Effector CD8-positive, alpha-beta T cell (primary cell): Measurements from ENCODE around the gene CAB39L.
"Not testable (repeated sequence)": the region's sequence is repeated elsewhere in the genome, so short reads cannot be mapped to it uniquely, and the experiment has no call there.

ENCODE experiments used
- DNase-seq: peaks from one replicate; lab custom pipeline; 2025; lab: John Stamatoyannopoulos, UW

Gene CAB39L

GRCh38 chr13:49346460-49346859 lies 97.4 kb downstream of the CAB39L start:
- no peak for DNase-seq

DNA sequence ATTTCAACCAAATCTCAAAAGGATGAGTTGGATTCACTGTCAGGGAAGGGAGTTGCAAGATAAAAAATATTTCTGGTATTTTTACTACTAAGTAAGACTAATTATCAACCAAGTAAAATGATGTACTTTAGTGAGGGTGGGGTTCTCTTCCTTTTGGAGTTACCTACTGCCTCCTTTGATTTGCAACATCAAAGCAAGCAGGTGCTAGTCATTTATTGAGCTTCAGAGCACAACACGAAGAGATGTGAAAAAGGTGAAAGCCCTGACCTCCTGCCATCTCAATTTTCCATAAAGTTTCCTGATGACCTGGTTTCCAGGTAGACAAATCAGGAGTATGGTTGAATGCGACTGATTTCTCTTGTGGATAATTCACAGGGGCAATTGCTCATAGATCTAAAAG lies 100.1 kb downstream of the CAB39L start:
- no peak for DNase-seq

DNA sequence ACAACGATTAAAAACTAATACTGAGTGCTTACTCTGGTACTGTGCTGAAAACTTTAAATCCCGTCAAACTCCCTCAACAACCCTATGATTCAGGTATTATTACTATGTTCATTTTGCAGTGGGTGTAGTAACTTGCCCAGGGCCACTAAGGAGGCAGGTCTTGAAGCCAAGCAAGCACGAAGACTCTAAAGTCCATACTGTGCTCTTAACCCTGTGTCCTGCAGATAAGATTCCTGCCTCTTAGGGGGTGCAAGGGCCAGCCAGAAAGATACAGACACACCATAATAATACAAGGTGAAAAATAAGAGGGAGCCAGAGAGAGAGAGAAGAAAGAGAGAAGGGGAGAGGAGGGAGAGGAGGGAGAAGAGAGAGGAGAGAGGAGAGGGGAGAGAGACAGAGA lies 100.6 kb downstream of the CAB39L start:
- no peak for DNase-seq

DNA sequence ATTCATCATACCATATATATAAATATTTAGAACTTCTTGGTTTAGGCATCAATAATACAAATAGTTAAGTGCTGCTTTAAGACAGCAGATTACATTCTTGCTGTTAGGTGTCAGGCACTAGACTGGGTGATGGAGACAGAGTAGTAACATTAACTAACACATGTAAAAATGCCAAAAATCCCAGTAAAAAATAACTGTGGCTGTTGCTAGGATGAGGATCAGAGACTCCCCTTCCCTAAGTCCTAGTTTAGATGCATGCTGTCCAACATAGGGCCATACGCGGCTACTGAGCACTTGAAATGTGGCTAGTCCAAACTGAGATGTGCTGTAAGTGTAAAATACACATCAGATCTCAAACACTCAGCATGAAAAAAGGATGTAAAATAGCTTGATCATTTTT lies 101.4 kb downstream of the CAB39L start:
- DNase-seq, result no peak

GRCh38 chr13:49341941-49342340 lies 101.9 kb downstream of the CAB39L start:
- DNase-seq, result no peak

- no peak for DNase-seq
Observed at GRCh38 chr13:49341517-49341916, 102.3 kb downstream of the CAB39L start.

DNA sequence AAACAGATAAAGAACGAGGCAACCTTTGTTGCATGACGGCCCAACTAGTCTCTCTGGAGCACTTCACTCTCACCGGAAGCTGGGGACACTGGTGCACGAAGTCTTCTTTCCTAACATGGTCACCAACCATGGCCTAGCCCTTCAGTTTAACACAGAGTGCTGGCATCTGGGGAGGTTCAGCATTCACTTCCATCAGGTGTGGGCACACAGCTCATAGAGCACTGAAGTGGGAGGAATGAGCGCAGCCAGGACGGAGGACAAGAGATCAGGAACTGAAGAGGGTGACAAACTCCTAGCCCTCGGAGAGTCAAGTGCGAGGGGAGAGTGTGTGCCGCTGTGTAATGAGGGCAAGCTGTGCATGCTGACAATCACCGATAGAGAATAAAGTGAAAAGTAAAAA lies 103.7 kb downstream of the CAB39L start:
- DNase-seq, result no peak

DNA sequence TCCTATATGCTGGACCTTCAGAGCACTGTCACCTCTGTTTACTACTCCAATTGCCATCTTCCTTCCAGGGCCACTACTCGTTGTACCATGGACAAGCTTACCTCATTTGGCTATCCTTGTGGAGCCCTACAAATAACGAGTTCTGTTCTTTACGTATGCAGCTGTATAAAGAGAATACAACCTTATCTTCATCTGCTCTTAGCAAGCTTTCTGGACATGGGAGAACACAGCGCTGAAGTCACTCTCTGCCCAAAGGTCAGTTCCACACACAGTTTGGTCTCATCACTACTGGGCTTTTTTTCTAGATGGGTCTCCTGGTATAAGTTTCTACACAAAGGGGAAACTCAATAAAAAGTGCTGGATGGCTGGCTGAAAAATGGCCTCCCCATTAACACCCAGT lies 107.2 kb downstream of the CAB39L start:
- no peak for DNase-seq

GRCh38 chr13:49330546-49330864 lies 113.4 kb downstream of the CAB39L start:
- no peak for DNase-seq

- DNase-seq, result no peak
Observed at GRCh38 chr13:49329831-49330545, 113.9 kb downstream of the CAB39L start.

GRCh38 chr13:49327145-49327544 lies 116.7 kb downstream of the CAB39L start:
- not testable (repeated sequence) for DNase-seq

GRCh38 chr13:49326222-49326917 lies 117.5 kb downstream of the CAB39L start:
- DNase-seq, result no peak

DNA sequence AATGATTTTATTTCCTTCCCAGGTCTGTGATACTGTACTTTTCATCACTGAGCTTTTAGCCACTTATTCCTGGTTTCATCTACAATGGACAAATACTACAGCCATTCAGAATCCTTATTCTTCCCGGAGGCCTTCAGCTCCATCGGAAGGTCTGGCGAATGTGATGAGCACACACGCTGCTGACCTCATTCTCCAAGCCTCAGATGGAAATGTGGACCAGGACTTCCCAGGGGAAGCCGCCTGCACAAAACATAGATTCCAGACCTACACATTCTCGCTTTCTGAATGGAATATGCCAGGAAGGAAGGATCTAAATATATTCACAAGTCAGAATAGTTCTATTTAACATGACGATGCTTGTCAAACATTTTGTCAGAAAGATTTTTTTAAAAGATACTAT lies 120.5 kb downstream of the CAB39L start:
- no peak for DNase-seq

DNA sequence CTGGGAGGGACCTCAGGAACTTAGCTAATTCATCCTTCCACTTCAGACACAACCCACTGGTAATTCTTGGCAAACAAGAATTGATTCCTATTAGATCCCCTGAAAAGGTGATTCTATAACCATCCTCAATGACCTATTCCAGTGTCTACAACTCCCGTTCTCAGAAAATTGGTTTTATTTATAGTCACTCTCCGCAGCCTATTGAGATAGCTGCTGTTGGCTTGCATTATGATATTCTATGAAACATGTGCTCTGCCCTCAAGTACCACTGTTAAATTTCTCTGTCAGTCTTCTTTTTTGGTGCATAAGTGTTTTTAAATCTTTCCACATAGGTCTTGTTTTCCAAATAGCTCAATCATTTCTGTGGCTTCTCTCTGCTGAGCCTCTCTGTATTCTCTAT lies 121.2 kb downstream of the CAB39L start:
- DNase-seq, result no peak

DNA sequence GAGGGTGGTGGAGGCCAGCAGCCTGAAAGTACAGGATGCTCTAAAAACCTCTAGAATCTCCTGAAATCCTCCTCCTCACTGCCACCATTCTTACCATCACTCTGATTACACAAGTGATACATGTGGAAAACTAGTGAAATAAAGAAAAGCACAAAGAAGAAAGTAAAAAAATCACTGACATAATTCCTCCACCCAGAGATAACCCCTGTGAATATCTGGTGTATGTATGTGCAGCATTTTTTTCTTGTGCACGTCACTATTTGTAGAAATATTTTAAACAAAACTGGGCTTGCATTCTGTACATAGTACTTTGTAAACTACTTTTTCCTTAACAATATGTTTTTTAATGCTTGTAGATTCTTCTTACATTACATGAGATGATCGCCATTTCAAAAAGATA lies 122.9 kb downstream of the CAB39L start:
- DNase-seq, result no peak

DNA sequence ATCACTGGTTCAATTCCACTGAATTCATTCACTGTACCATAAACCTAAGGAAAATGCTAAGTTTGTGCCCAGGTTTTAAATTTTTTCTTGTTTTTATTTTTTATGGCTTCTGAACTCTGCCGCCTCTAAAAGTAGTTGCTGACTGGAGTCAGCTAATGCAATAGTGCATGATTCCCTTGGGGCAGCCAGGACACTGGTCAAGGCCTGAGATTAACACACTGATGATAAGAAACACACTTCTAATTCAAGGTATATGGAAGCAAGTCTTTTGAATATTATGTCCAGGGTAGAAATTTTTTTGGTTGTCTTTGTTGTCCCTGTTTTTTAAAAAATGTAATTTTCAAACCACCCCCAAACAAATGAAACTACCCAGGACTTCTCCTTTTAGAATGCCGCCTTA lies 123.9 kb downstream of the CAB39L start:
- no peak for DNase-seq

GRCh38 chr13:49319551-49319950 lies 124.3 kb downstream of the CAB39L start:
- DNase-seq, result no peak

GRCh38 chr13:49315756-49316482 lies 127.9 kb downstream of the CAB39L start:
- DNase-seq, result no peak

- no peak for DNase-seq
Observed at GRCh38 chr13:49315036-49315565, 128.8 kb downstream of the CAB39L start.

DNA sequence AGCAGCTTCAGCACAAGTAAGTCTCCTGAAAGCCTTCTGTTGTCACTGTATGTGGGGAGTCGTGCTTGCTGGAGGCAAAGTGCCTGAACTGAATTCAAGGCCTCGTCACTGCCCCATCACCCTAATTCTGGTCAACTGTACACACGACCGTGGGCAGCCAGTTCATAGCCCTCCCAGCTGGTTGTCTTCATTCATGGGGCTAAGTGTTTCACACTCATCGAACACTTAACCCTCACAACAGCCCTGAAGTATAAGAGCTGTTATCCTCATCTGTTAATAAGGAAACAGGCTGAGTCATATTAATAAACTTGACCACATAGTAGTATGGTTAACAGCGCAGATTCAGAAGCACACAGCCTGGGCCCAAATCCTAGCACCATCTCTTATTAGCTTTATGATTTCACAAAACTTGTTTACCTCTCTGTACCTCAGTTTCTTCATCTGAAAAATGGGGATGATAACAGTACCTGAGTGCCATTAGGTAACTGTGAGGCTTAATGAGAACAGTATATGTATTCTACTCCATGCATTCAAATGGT lies 129.5 kb downstream of the CAB39L start:
- DNase-seq, result no peak

GRCh38 chr13:49311816-49312215 lies 132.0 kb downstream of the CAB39L start:
- no peak for DNase-seq

GRCh38 chr13:49310251-49310650 lies 133.6 kb downstream of the CAB39L start:
- no peak for DNase-seq
